HG03565 (cell line): ENCODE measurements around the gene CAMTA1.

Experiments
- ATAC-seq: cut with Tn5 transposase; IDR thresholded peaks from one replicate; pipeline ENCODE4 v1.9.1; 2021; ENCODE audit warnings: mild to moderate bottlenecking, moderate library complexity; ENCODE audit not compliant: unreplicated experiment

Gene CAMTA1

GRCh38 chr1:7528386-7529198 is 743.3 kb downstream of the CAMTA1 start:
- no peak for ATAC-seq

GRCh38 chr1:7529917-7530316 is 744.7 kb downstream of the CAMTA1 start:
- ATAC-seq, result no peak

GRCh38 chr1:7531562-7532340 is 746.5 kb downstream of the CAMTA1 start:
- no peak for ATAC-seq

- ATAC-seq, result no peak
These were observed 747.8 kb downstream of the CAMTA1 start for GRCh38 chr1:7533006-7533405.

- ATAC-seq, result no peak
These were observed 749.0 kb downstream of the CAMTA1 start for GRCh38 chr1:7534061-7534825.

- no peak for ATAC-seq
These were observed 749.8 kb downstream of the CAMTA1 start for GRCh38 chr1:7535016-7535415.

GRCh38 chr1:7535934-7536878 is 751.0 kb downstream of the CAMTA1 start:
- ATAC-seq, result no peak

GRCh38 chr1:7536891-7537591 is 751.8 kb downstream of the CAMTA1 start:
- ATAC-seq, result no peak

- no peak for ATAC-seq
These were observed 752.8 kb downstream of the CAMTA1 start for GRCh38 chr1:7538033-7538432.

GRCh38 chr1:7538849-7539768 is 753.9 kb downstream of the CAMTA1 start:
- ATAC-seq, result no peak

- ATAC-seq, result no peak
These were observed 754.5 kb downstream of the CAMTA1 start for GRCh38 chr1:7539769-7540175.

GRCh38 chr1:7540816-7541215 is 755.6 kb downstream of the CAMTA1 start:
- ATAC-seq, result no peak

GRCh38 chr1:7541629-7542028 is 756.4 kb downstream of the CAMTA1 start:
- ATAC-seq, result no peak

- ATAC-seq, result no peak
These were observed 758.5 kb downstream of the CAMTA1 start for GRCh38 chr1:7543718-7544090.

- no peak for ATAC-seq
These were observed 764.3 kb downstream of the CAMTA1 start for GRCh38 chr1:7549277-7550161.

- no peak for ATAC-seq
These were observed 765.1 kb downstream of the CAMTA1 start for GRCh38 chr1:7550261-7550865.

- no peak for ATAC-seq
These were observed 765.7 kb downstream of the CAMTA1 start for GRCh38 chr1:7550981-7551380.
